KG1 (cell line): ENCODE results near the gene JMJD1C.
"Not testable (repeated sequence)": the region's sequence is repeated elsewhere in the genome, so short reads cannot be mapped to it uniquely, and the experiment has no call there.

Source experiments
- DNase-seq: peaks from one replicate; lab custom pipeline; 2025; lab: John Stamatoyannopoulos, UW

JMJD1C gene

DNA sequence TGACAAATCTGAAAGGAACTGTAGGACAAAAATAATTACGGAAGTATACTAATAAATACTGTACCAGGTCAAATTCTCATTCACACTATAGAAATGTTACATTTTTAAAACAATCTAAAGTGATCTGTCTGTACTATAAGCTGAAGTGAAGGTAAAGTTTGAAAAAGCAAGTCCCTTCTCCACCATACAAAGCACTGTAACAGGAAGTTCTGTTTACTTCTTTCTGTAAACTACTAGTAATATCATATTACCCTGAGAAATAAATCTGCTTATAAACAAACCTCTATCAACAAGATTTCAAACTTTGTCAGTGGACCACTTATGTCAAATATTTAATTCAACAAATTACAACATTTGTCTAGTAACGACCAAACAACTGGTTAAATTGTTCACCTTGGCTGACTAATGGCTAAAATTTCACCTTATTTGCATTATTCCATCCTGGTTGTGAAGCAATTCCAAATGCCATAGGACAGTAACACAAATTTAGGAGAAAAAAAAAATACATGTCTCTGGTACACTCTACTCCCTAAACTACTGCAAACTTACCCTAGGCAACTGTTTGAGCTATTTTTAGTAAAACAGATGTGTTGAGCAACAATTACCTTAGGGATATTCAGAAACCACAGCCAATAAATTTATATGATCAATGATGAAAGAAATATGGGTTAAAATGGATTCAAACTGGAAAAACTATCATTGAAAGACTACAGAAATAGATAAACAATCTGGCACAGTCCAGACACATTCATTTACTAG lies 206.7 kb downstream of the JMJD1C start:
- no peak for DNase-seq

DNA sequence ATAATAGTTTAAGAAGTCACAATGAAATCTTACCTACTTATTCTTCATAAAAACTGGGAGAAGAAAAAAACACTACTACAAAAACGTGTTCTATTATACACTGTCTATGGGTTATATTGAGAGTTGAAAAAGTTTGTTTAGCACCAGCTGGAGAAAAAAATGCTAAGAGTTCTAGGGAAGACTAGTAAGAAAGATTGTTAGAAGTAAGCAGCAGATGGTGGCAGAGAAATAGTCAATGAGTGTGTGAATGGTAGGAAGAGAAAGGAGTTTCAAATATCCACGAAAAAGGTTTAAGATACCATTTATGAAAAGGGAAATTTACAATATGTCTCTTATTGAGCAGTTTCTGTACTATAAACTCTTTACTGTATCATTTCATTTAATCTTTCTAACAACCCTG lies 208.0 kb downstream of the JMJD1C start:
- DNase-seq, result no peak

- DNase-seq, result peak; percentile 74
Observed at GRCh38 chr10:63256009-63256773, 209.6 kb downstream of the JMJD1C start.

GRCh38 chr10:63255316-63255715 lies 210.5 kb downstream of the JMJD1C start:
- no peak for DNase-seq

GRCh38 chr10:63253040-63253439 lies 212.7 kb downstream of the JMJD1C start:
- no peak for DNase-seq

- DNase-seq, result no peak
Observed at GRCh38 chr10:63252095-63252762, 213.5 kb downstream of the JMJD1C start.

GRCh38 chr10:63250032-63250431 lies 215.7 kb downstream of the JMJD1C start:
- DNase-seq, result no peak

DNA sequence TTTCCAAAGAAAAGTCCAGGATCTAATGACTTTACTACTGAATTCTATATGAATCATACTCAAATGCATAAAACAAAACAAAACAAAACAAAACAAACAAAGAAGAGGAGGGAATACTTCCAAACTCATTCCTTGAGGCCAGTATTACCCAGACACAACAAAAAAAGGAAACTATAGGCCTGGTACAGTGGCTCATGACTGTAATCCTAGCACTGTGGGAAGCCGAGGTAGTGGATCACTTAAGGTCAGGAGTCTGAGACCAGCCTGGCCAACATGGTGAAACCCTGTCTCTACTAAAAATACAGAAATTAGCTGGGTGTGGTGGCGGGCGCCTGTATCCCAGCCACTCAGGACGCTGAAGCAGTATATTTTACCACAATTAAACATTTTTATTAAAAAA lies 218.0 kb downstream of the JMJD1C start:
- no peak for DNase-seq

- DNase-seq, result no peak
Observed at GRCh38 chr10:63246356-63246755, 219.4 kb downstream of the JMJD1C start.

GRCh38 chr10:63241841-63242281 lies 223.9 kb downstream of the JMJD1C start:
- DNase-seq, result no peak

GRCh38 chr10:63240807-63241206 lies 225.0 kb downstream of the JMJD1C start:
- DNase-seq, result no peak

GRCh38 chr10:63238501-63238900 lies 227.3 kb downstream of the JMJD1C start:
- no peak for DNase-seq

- DNase-seq, result no peak
Observed at GRCh38 chr10:63237396-63237795, 228.4 kb downstream of the JMJD1C start.

DNA sequence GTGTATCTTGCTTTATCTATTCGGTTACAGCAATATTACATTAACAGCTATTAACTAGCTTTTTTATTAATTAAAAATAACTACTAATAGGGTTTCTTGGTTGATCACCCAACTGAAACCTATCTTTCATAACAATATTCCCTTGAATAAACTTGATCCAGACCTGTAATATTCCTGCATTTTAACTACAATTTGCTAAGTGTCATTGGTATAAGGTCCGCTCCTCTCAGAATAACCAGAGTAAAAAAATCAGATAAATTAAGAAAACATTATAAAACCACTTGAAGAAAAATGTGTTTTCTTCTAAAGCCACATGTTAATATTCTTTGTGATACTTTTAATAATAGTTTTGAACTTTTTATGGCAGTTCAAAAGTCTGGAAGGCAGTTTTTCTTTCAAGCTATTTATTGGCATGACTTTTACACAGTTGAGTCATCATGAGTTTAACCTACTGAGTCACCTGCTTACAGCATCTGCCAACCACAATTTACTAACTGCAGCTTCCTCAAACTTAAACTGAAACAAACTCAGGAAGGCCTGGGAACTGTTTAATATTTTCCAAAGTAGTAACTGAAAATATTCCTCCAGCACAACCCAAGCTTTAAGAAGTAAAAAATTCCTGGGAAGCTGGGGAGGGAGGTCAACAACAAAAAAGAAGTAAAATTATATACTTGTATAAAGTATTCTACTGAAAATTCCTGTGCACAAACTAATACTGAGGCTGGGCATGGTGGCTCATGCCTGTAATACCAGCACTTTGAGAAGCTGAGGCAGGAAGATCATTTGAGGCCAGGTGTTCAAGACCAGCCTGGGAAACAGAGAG lies 229.5 kb downstream of the JMJD1C start:
- peak; percentile 39 for DNase-seq

GRCh38 chr10:63235136-63235535 lies 230.6 kb downstream of the JMJD1C start:
- not testable (repeated sequence) for DNase-seq

DNA sequence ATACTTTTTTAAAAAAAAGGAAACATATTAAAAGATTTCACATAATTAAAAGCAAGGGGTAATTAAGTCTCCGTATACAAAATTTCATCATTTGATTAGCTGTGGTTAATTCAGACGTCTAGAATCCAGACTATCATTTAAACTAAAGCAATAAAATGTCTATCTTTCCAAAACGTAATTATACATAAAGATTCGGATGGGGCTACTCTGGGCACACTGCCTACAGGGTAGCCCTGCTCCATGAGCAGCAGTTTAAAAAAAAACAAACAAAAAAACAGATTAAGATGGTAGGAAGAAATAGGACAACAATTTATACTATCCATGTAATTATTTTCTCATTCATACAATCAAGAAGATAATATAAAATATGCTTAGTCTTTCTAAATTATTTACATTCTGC lies 236.6 kb downstream of the JMJD1C start:
- DNase-seq, result no peak

DNA sequence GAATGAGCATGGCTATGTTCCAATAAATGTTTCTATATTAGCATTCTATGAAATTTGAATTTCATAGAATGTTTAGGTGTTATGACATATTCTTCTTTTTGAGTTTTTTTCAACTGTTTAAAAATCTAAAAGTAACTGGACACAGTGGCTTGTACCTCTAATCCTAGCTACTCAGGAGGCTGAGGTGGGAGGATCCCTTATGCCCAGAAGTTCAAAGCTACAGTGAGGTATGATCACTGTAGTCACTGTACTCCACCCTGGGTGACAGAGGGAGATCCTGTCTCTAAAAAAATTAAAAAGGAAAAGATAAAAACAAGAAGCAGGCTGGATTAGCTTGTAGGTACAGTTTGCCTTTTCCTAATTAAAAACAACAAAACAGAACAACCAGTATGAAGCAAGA lies 237.5 kb downstream of the JMJD1C start:
- DNase-seq, result no peak

DNA sequence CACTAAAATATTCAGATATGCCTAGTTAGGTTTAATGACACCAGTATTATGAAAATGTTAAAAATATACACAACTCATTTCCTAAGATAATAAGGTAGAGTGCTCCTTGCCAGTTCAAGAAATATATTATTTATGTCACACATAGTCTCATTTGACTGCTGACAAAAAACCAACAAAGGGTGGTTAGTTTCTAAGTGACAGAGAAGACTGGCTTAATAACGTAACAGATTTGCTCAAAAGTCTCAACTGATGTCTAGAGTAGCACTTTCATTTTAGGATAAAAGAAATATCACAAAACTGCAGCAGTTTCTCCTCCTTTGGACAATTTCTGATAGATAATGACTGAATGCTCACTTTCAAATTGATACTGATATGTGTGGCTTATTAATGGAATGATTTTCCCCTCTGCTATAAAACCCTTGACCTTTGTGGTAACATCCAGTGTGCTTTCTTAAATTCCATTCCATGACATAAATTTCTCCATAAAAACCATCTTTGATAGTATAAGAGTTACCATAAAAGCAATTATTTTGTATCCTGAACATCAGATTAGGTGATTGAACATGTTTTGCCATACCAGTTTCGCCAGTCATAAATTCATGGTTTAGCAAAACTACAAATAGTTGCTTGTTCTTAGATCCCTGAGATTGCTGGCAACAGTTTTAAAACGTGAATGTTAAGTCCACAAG lies 238.4 kb downstream of the JMJD1C start:
- no peak for DNase-seq

DNA sequence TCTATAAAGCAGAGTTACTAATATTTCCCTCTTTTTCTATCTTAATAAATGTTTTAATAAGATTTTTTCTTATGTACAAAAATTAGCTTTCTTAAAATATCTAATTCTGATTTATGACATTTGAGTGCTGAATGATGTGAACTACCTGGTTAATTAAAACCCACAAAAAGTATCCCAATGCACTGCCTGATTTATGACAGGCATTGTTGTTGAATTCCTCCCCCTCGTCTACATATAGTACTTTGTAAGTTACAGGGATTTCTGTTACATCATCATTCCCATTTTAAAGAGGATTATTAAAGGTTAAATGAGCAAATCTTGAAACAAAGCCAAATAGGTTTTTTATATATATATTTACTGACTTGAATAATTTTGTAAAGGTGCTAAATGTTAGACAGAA lies 241.5 kb downstream of the JMJD1C start:
- no peak for DNase-seq

DNA sequence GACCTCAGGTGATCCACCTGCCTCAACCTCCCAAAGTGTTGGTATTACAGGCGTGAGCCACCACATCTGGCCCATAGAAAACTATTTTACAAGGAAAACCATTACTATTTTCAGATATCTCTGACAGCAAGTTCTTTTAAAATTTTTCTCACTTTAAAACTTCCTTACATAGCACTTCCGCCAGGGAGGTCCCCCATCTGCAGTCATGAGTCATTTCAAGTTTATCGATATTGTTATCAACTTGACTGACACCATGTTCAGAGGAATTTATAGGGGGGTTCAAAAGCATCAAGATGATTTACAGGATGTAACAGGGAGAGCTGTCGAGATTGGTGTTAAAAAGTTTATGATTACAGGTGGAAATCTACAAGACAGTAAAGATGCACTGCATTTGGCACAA lies 243.8 kb downstream of the JMJD1C start:
- no peak for DNase-seq

DNA sequence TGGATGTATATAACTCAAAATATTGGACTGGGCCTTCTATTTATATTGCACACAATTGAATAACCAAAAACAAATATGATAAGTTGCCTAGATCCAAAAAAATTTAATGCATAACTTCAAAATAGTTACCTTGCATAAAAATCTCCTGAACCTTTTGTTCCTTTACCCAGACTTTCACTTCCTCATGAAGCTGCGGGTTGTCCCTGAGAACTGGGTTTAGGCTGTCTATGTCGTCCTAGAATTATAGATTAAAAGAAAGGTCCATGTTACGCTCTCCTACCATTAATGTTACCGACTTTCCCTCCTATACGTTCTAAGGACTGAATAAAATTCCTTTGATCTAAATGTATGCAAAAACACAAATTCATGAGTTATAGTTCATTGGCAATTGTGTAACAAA lies 246.0 kb downstream of the JMJD1C start:
- DNase-seq, result no peak
